K562 treated with DMSO at 1 percent for 48 hours (cell line): Measurements from ENCODE around the gene USP17L18. TPM values are rescaled to one million over a fixed set of nuclear protein-coding genes. Genes with fewer than 3 reads are reported as not detected.

ENCODE experiments used
- total RNA-seq: library from RNA; unstranded; fragments of 300-600 nt; gene quantifications from 2 replicates; pipeline ENCODE4 v1.2.3, GENCODE V29; 2022; ENCODE audit warnings: low replicate concordance; ENCODE audit errors: extremely low read depth

USP17L18 gene, protein sequence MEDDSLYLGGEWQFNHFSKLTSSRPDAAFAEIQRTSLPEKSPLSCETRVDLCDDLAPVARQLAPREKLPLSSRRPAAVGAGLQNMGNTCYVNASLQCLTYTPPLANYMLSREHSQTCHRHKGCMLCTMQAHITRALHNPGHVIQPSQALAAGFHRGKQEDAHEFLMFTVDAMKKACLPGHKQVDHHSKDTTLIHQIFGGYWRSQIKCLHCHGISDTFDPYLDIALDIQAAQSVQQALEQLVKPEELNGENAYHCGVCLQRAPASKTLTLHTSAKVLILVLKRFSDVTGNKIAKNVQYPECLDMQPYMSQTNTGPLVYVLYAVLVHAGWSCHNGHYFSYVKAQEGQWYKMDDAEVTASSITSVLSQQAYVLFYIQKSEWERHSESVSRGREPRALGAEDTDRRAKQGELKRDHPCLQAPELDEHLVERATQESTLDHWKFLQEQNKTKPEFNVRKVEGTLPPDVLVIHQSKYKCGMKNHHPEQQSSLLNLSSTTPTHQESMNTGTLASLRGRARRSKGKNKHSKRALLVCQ
- not detected in 2 replicates for total RNA-seq

DNA sequence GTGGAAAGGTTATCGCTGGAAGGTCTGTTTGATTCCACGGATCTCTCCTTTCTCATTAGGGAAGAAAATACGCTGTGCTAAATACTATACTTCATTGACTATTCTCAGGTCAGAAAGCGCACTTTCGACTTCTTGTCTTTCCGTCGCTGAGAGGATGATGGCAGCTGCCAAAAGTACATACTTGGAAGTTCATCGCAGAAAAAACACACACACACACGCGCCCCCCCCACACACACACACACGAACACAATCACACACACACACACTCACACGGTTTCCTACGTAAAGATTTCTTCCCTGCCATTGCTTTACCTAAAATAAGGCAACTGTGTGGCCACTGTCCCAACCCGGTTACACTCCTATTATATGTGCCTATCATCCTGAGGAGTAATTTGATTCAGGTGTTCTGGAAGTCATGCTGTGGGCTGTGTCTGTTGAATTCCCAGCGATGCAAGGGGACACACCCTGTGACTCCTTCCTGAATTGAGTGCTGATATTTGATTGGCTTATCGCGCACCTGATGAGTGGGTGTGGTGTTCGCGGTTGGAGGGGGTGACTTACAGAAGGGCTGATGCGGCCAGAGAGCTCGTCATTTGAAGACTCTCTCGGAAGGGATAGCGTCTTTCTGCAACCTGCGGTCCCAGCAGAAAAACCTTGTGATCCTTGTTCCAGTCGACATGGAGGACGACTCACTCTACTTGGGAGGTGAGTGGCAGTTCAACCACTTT lies at the start of gene USP17L18:
USP17L18 (plus strand) TSS at position 678 of the 728 bp plus-strand sequence; CDS start at position 678, 0 bp downstream.

DNA sequence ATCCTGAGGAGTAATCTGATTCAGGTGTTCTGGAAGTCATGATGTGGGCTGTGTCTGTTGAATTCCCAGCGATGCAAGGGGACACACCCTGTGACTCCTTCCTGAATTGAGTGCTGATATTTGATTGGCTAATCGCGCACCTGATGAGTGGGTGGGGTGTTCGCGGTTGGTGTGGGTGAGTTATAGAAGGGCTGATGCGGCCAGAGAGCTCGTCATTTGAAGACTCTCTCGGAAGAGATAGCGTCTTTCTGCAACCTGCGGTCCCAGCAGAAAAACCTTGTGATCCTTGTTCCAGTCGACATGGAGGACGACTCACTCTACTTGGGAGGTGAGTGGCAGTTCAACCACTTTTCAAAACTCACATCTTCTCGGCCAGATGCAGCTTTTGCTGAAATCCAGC lies 38.1 kb upstream of the USP17L18 start, which contains the start of gene USP17L10:
USP17L10 (plus strand) TSS at position 301 of the 400 bp plus-strand sequence; CDS start at position 301, 0 bp downstream.

DNA sequence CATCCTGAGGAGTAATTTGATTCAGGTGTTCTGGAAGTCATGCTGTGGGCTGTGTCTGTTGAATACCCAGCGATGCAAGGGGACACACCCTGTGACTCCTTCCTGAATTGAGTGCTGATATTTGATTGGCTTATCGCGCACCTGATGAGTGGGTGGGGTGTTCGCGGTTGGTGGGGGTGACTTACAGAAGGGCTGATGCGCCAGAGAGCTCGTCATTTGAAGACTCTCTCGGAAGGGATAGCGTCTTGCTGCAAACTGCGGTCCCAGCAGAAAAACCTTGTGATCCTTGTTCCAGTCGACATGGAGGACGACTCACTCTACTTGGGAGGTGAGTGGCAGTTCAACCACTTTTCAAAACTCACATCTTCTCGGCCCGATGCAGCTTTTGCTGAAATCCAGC lies 33.3 kb upstream of the USP17L18 start, which contains the start of gene USP17L11:
USP17L11 (plus strand) TSS at position 301 of the 400 bp plus-strand sequence; CDS start at position 301, 0 bp downstream.

DNA sequence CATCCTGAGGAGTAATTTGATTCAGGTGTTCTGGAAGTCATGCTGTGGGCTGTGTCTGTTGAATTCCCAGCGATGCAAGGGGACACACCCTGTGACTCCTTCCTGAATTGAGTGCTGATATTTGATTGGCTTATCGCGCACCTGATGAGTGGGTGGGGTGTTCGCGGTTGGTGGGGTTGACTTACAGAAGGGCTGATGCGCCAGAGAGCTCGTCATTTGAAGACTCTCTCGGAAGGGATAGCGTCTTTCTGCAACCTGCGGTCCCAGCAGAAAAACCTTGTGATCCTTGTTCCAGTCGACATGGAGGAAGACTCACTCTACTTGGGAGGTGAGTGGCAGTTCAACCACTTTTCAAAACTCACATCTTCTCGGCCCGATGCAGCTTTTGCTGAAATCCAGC lies 28.6 kb upstream of the USP17L18 start, which contains the start of gene USP17L12:
USP17L12 (plus strand) TSS at position 301 of the 400 bp plus-strand sequence; CDS start at position 301, 0 bp downstream.

DNA sequence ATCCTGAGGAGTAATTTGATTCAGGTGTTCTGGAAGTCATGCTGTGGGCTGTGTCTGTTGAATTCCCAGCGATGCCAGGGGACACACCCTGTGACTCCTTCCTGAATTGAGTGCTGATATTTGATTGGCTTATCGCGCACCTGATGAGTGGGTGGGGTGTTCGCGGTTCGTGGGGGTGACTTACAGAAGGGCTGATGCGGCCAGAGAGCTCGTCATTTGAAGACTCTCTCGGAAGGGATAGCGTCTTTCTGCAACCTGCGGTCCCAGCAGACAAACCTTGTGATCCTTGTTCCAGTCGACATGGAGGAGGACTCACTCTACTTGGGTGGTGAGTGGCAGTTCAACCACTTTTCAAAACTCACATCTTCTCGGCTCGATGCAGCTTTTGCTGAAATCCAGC lies 23.8 kb upstream of the USP17L18 start, which contains the start of gene USP17L13:
USP17L13 (plus strand) TSS at position 301 of the 400 bp plus-strand sequence; CDS start at position 301, 0 bp downstream.

DNA sequence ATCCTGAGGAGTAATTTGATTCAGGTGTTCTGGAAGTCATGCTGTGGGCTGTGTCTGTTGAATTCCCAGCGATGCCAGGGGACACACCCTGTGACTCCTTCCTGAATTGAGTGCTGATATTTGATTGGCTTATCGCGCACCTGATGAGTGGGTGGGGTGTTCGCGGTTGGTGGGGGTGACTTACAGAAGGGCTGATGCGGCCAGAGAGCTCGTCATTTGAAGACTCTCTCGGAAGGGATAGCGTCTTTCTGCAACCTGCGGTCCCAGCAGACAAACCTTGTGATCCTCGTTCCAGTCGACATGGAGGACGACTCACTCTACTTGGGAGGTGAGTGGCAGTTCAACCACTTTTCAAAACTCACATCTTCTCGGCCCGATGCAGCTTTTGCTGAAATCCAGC lies 14.3 kb upstream of the USP17L18 start, which contains the start of gene USP17L15:
USP17L15 (plus strand) TSS at position 301 of the 400 bp plus-strand sequence; CDS start at position 301, 0 bp downstream.

DNA sequence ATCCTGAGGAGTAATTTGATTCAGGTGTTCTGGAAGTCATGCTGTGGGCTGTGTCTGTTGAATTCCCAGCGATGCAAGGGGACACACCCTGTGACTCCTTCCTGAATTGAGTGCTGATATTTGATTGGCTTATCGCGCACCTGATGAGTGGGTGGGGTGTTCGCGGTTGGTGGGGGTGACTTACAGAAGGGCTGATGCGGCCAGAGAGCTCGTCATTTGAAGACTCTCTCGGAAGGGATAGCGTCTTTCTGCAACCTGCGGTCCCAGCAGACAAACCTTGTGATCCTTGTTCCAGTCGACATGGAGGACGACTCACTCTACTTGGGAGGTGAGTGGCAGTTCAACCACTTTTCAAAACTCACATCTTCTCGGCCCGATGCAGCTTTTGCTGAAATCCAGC lies 4.9 kb upstream of the USP17L18 start, which contains the start of gene USP17L17:
USP17L17 (plus strand) TSS at position 301 of the 400 bp plus-strand sequence; CDS start at position 301, 0 bp downstream.

DNA sequence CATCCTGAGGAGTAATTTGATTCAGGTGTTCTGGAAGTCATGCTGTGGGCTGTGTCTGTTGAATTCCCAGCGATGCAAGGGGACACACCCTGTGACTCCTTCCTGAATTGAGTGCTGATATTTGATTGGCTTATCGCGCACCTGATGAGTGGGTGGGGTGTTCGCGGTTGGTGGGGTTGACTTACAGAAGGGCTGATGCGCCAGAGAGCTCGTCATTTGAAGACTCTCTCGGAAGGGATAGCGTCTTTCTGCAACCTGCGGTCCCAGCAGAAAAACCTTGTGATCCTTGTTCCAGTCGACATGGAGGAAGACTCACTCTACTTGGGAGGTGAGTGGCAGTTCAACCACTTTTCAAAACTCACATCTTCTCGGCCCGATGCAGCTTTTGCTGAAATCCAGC lies 4.6 kb downstream of the USP17L18 start, which contains the start of gene USP17L19:
USP17L19 (plus strand) TSS at position 301 of the 400 bp plus-strand sequence; CDS start at position 301, 0 bp downstream.

DNA sequence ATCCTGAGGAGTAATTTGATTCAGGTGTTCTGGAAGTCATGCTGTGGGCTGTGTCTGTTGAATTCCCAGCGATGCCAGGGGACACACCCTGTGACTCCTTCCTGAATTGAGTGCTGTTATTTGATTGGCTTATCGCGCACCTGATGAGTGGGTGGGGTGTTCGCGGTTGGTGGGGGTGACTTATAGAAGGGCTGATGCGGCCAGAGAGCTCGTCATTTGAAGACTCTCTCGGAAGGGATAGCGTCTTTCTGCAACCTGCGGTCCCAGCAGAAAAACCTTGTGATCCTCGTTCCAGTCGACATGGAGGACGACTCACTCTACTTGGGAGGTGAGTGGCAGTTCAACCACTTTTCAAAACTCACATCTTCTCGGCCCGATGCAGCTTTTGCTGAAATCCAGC lies 9.4 kb downstream of the USP17L18 start, which contains the start of gene USP17L20:
USP17L20 (plus strand) TSS at position 301 of the 400 bp plus-strand sequence; CDS start at position 301, 0 bp downstream.

DNA sequence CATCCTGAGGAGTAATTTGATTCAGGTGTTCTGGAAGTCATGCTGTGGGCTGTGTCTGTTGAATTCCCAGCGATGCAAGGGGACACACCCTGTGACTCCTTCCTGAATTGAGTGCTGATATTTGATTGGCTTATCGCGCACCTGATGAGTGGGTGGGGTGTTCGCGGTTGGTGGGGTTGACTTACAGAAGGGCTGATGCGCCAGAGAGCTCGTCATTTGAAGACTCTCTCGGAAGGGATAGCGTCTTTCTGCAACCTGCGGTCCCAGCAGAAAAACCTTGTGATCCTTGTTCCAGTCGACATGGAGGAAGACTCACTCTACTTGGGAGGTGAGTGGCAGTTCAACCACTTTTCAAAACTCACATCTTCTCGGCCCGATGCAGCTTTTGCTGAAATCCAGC lies 14.1 kb downstream of the USP17L18 start, which contains the start of gene USP17L21:
USP17L21 (plus strand) TSS at position 301 of the 400 bp plus-strand sequence; CDS start at position 301, 0 bp downstream.

DNA sequence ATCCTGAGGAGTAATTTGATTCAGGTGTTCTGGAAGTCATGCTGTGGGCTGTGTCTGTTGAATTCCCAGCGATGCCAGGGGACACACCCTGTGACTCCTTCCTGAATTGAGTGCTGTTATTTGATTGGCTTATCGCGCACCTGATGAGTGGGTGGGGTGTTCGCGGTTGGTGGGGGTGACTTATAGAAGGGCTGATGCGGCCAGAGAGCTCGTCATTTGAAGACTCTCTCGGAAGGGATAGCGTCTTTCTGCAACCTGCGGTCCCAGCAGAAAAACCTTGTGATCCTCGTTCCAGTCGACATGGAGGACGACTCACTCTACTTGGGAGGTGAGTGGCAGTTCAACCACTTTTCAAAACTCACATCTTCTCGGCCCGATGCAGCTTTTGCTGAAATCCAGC lies 18.9 kb downstream of the USP17L18 start, which contains the start of gene USP17L22:
USP17L22 (plus strand) TSS at position 301 of the 400 bp plus-strand sequence; CDS start at position 301, 0 bp downstream.

Other genes starting within 250 kb of the USP17L18 start
- not detected in 2 replicates for gene FAM90A26, start 78.2 kb upstream of the USP17L18 start, total RNA-seq
- gene USP17L10, start 38.0 kb upstream of the USP17L18 start, total RNA-seq: not detected in 2 replicates
- not detected in 2 replicates for gene USP17L11, start 33.2 kb upstream of the USP17L18 start, total RNA-seq
- not detected in 2 replicates for gene USP17L12, start 28.5 kb upstream of the USP17L18 start, total RNA-seq
- gene USP17L13, start 23.7 kb upstream of the USP17L18 start, total RNA-seq: not detected in 2 replicates
- not detected in 2 replicates for gene USP17L15, start 14.2 kb upstream of the USP17L18 start, total RNA-seq
- gene USP17L17, start 4.8 kb upstream of the USP17L18 start, total RNA-seq: not detected in 2 replicates
- gene USP17L19, start 4.7 kb downstream of the USP17L18 start, total RNA-seq: not detected in 2 replicates
- gene USP17L20, start 9.5 kb downstream of the USP17L18 start, total RNA-seq: not detected in 2 replicates
- not detected in 2 replicates for gene USP17L21, start 14.2 kb downstream of the USP17L18 start, total RNA-seq
- not detected in 2 replicates for gene USP17L22, start 19.0 kb downstream of the USP17L18 start, total RNA-seq
- gene USP17L24, start 76.5 kb downstream of the USP17L18 start, total RNA-seq: not detected in 2 replicates
- not detected in 2 replicates for gene USP17L25, start 81.3 kb downstream of the USP17L18 start, total RNA-seq
- not detected in 2 replicates for gene USP17L26, start 86.0 kb downstream of the USP17L18 start, total RNA-seq
- gene USP17L5, start 90.8 kb downstream of the USP17L18 start, total RNA-seq: not detected in 2 replicates
- not detected in 2 replicates for gene USP17L27, start 95.5 kb downstream of the USP17L18 start, total RNA-seq
- gene USP17L28, start 100.3 kb downstream of the USP17L18 start, total RNA-seq: not detected in 2 replicates
- gene USP17L29, start 105.0 kb downstream of the USP17L18 start, total RNA-seq: not detected in 2 replicates
- not detected in 2 replicates for gene USP17L30, start 114.5 kb downstream of the USP17L18 start, total RNA-seq
- gene DEFB131A, start 195.8 kb downstream of the USP17L18 start, total RNA-seq: not detected in 2 replicates